Measurements from ENCODE around the gene ATF4.

ATF4 gene

GRCh38 chr22:39486951-39487825 is 33.2 kb upstream of the ATF4 start:
- H3K4me3 ChIP-seq: no peak overlapping the region
- TF ChIP-seq POLR2AphosphoS5 (IDR thresholded peaks at IDR 0.05; ENCODE audit: borderline replicate concordance, low read depth, low read length): no peak
- TF ChIP-seq FOXP2 (optimal IDR thresholded peaks at IDR 0.05; ENCODE audit: control extremely low read depth, extremely low read length, insufficient read depth): no peak
- TF ChIP-seq EZH2 (IDR thresholded peaks at IDR 0.05): no peak
- no peak overlapping the region for H3K9ac ChIP-seq (ENCODE audit: insufficient read length)
- no peaks in the 10 kb centered on the region for H3K9me3 ChIP-seq (ENCODE audit: low read depth, low read length)
- H3K36me3 ChIP-seq (ENCODE audit: insufficient read depth, low read length): no peaks in the 10 kb centered on the region
- no peak for DNase-seq (ENCODE audit: low read depth, low spot score)
- H3K27ac ChIP-seq: no peak overlapping the region

DNA sequence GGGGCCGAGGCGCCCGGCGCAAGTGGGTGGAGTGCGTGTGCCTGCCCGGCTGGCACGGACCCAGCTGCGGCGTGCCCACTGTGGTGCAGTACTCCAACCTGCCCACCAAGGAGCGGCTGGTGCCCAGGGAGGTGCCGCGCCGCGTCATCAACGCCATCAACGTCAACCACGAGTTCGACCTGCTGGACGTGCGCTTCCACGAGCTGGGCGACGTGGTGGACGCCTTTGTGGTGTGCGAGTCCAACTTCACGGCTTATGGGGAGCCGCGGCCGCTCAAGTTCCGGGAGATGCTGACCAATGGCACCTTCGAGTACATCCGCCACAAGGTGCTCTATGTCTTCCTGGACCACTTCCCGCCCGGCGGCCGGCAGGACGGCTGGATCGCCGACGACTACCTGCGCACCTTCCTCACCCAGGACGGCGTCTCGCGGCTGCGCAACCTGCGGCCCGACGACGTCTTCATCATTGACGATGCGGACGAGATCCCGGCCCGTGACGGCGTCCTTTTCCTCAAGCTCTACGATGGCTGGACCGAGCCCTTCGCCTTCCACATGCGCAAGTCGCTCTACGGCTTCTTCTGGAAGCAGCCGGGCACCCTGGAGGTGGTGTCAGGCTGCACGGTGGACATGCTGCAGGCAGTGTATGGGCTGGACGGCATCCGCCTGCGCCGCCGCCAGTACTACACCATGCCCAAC is 32.4 kb upstream of the ATF4 start:
- Histone ChIP-seq H3K9me3 (ENCODE audit: low read depth, low read length) (no peaks in the 10 kb centered on the region), H3K9ac (ENCODE audit: insufficient read length) (no peak overlapping the region), H3K4me3 (no peak overlapping the region), H3K36me3 (ENCODE audit: insufficient read depth, low read length) (no peaks in the 10 kb centered on the region), H3K27ac (no peak overlapping the region)
- DNase-seq (ENCODE audit: low read depth, low spot score): no peak
- TF ChIP-seq EZH2 (IDR thresholded peaks at IDR 0.05) (no peak), FOXP2 (optimal IDR thresholded peaks at IDR 0.05; ENCODE audit: control extremely low read depth, extremely low read length, insufficient read depth) (no peak), POLR2AphosphoS5 (IDR thresholded peaks at IDR 0.05; ENCODE audit: borderline replicate concordance, low read depth, low read length) (no peak)

DNA sequence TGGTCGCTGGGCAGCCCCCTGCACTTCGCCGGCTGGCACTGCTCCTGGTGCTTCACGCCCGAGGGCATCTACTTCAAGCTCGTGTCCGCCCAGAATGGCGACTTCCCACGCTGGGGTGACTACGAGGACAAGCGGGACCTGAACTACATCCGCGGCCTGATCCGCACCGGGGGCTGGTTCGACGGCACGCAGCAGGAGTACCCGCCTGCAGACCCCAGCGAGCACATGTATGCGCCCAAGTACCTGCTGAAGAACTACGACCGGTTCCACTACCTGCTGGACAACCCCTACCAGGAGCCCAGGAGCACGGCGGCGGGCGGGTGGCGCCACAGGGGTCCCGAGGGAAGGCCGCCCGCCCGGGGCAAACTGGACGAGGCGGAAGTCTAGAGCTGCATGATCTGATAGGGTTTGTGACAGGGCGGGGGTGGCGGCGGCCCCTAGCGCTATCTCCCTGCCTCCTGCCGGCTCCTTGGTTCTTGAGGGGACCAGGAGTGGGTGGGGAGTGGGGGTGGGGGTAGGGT is 31.7 kb upstream of the ATF4 start:
- Histone ChIP-seq H3K9ac (ENCODE audit: insufficient read length) (no peak overlapping the region), H3K27ac (no peak overlapping the region), H3K4me3 (no peak overlapping the region), H3K36me3 (ENCODE audit: insufficient read depth, low read length) (no peaks in the 10 kb centered on the region), H3K9me3 (ENCODE audit: low read depth, low read length) (no peaks in the 10 kb centered on the region)
- no peak for TF ChIP-seq POLR2AphosphoS5 (IDR thresholded peaks at IDR 0.05; ENCODE audit: borderline replicate concordance, low read depth, low read length)
- no peak for TF ChIP-seq EZH2 (IDR thresholded peaks at IDR 0.05)
- no peak for TF ChIP-seq FOXP2 (optimal IDR thresholded peaks at IDR 0.05; ENCODE audit: control extremely low read depth, extremely low read length, insufficient read depth)
- DNase-seq (ENCODE audit: low read depth, low spot score): no peak

- no peak overlapping the region for H3K27ac ChIP-seq
- no peak overlapping the region for H3K9ac ChIP-seq (ENCODE audit: insufficient read length)
- H3K36me3 ChIP-seq (ENCODE audit: insufficient read depth, low read length): no peaks in the 10 kb centered on the region
Observed at GRCh38 chr22:39489094-39490068, 31.0 kb upstream of the ATF4 start.

GRCh38 chr22:39490135-39490798 is 30.1 kb upstream of the ATF4 start:
- H3K27ac ChIP-seq: no peak overlapping the region
- no peak overlapping the region for H3K9ac ChIP-seq (ENCODE audit: insufficient read length)
- no peaks in the 10 kb centered on the region for H3K9me3 ChIP-seq (ENCODE audit: low read depth, low read length)
- H3K4me3 ChIP-seq: 0 out of 2 replicates have a peak overlapping the region, but pooled peaks have one; percentile 17
- TF ChIP-seq POLR2AphosphoS5 (IDR thresholded peaks at IDR 0.05; ENCODE audit: borderline replicate concordance, low read depth, low read length) (no peak), EZH2 (IDR thresholded peaks at IDR 0.05) (no peak), FOXP2 (optimal IDR thresholded peaks at IDR 0.05; ENCODE audit: control extremely low read depth, extremely low read length, insufficient read depth) (no peak)
- no peaks in the 10 kb centered on the region for H3K36me3 ChIP-seq (ENCODE audit: insufficient read depth, low read length)
- DNase-seq (ENCODE audit: low read depth, low spot score): peak; percentile 65

More at GRCh38 chr22:39489094-39490068, 31.0 kb upstream of the ATF4 start:
- DNase-seq (ENCODE audit: low read depth, low spot score): no peak
- Histone ChIP-seq H3K9me3 (ENCODE audit: low read depth, low read length) (no peaks in the 10 kb centered on the region), H3K4me3 (0 out of 2 replicates have a peak overlapping the region, but pooled peaks have one; percentile 17)
- no peak for TF ChIP-seq EZH2 (IDR thresholded peaks at IDR 0.05)

DNA sequence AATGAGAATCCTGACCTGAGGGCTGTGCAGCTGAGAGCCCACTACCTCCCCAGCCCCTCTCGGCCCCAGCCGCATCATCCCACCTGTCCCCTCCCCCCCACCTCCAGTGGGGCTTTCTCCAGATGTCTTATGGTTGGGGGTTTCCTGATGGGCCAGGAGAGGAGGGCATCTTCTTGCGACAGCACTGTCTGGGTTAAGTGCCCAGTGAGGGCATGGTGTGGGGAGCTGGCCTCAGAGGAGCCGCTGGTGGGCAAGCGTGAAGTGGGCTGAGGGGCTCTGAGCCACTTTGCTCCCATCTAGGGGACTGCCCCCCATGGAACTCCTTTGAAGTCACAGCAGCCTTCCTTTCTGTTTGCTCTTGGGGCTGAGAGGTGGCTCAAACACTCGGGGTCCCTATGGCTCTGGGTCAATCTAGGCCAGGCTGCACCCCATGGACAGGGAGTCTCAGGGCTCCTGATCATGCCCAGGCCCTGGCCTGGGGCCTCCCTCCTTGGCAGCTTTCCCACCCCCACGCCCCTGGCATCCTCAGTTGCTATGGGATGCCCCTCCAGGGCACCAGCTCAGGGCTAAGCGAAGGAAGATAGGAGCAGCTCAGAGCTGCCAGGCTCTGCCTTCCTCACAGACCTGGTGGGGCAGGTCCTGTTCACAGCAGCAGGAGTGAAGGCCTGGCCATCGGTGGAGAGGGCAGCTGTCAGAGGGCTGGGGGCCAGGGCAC is 29.2 kb upstream of the ATF4 start:
- DNase-seq (ENCODE audit: low read depth, low spot score): no peak
- no peak overlapping the region for H3K4me3 ChIP-seq
- TF ChIP-seq EZH2 (IDR thresholded peaks at IDR 0.05): no peak
- H3K27ac ChIP-seq: no peak overlapping the region
- H3K9ac ChIP-seq (ENCODE audit: insufficient read length): no peak overlapping the region
- no peaks in the 10 kb centered on the region for H3K36me3 ChIP-seq (ENCODE audit: insufficient read depth, low read length)
- no peaks in the 10 kb centered on the region for H3K9me3 ChIP-seq (ENCODE audit: low read depth, low read length)

DNA sequence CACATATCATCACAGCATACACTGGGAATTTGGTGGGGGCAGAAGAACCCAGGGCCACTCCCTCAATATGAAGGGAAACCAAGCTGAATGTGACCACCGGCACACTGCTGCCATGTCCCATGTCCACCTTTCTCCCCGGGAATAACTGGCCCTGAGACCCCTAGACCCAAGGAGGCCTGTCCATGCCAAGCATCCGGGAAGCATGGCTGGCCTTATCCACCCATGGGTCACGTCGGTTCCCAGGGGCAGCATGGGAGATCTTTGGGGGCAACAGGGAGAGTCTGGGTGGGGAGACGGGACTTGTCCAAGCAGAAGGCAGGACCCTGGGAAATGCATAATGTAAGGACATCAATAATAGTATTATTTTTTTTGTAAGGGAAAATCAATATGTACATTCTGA is 28.7 kb upstream of the ATF4 start:
- H3K36me3 ChIP-seq (ENCODE audit: insufficient read depth, low read length): no peaks in the 10 kb centered on the region
- H3K9me3 ChIP-seq (ENCODE audit: low read depth, low read length): no peaks in the 10 kb centered on the region
- H3K4me3 ChIP-seq: no peak overlapping the region
- H3K9ac ChIP-seq (ENCODE audit: insufficient read length): no peak overlapping the region
- no peak for TF ChIP-seq EZH2 (IDR thresholded peaks at IDR 0.05)
- DNase-seq (ENCODE audit: low read depth, low spot score): no peak
- no peak overlapping the region for H3K27ac ChIP-seq

Data from SK-N-MC (cell line).